K562 (cell line): ENCODE measurements around the gene PHETA1. TPM values are rescaled to one million over a fixed set of nuclear protein-coding genes. Genes with fewer than 3 reads are reported as not detected.
A peak's percentile ranks its signal among the peaks of the same experiment; 100 is the strongest.

ENCODE experiments used
- ASH1L ChIP-seq: fragments of 450-650 bp; IDR thresholded peaks from 2 replicates; pipeline ENCODE4 v1.6.1; 2018; ENCODE audit warnings: borderline replicate concordance, mild to moderate bottlenecking, low read depth; ENCODE audit not compliant: partially characterized antibody
- ETV1 ChIP-seq: fragments of 450-650 bp; conservative IDR thresholded peaks from 2 replicates; pipeline ENCODE4 v1.6.1; 2016; ENCODE audit warnings: missing genetic modification characterization, control low read depth, low read depth, missing compliant biosample characterization
- KAT7 ChIP-seq: sonication (generic); formaldehyde crosslinking; IDR thresholded peaks from 2 replicates; pipeline ENCODE4 v1.8.0; 2022; ENCODE audit warnings: missing genetic modification reagents, mild to moderate bottlenecking, borderline replicate concordance
- MCM5 ChIP-seq: fragments of 450-650 bp; IDR thresholded peaks from 2 replicates; pipeline ENCODE4 v1.6.1; 2016; ENCODE audit warnings: low read depth
- MEF2A ChIP-seq: IDR thresholded peaks from 2 replicates; pipeline ENCODE4 v1.6.1; 2011; ENCODE audit warnings: low read depth, mild to moderate bottlenecking, low read length, moderate library complexity; ENCODE audit not compliant: control insufficient read depth
- NCOR1 ChIP-seq: fragments of 450-650 bp; IDR thresholded peaks from 2 replicates; pipeline ENCODE4 v1.6.1; 2016; ENCODE audit warnings: mild to moderate bottlenecking, moderate library complexity
- NR2C1 ChIP-seq, 2 experiments: fragments of 450-650 bp; IDR thresholded peaks; 2 replicates each; pipeline ENCODE4 v1.6.1; 2017; ENCODE audit warnings: mild to moderate bottlenecking in 2 of 2, antibody characterized with exemption in 1 of 2, inconsistent platforms in 1 of 2, missing compliant biosample characterization in 1 of 2, missing genetic modification characterization in 1 of 2
- PCBP1 ChIP-seq: fragments of 200-400 bp; formaldehyde crosslinking; IDR thresholded peaks from 2 replicates; pipeline ENCODE4 v1.6.1; 2018; ENCODE audit warnings: mild to moderate bottlenecking, low read depth, low read length; ENCODE audit not compliant: poor library complexity, severe bottlenecking
- PML ChIP-seq: IDR thresholded peaks from 2 replicates; pipeline ENCODE4 v1.6.1; 2012; ENCODE audit warnings: low read length, inconsistent platforms
- RBM14 ChIP-seq: fragments of 200-400 bp; formaldehyde crosslinking; IDR thresholded peaks from 2 replicates; pipeline ENCODE4 v1.6.1; 2018; ENCODE audit warnings: low read depth, mild to moderate bottlenecking, low read length, moderate library complexity, borderline replicate concordance; ENCODE audit not compliant: insufficient read depth
- SAP30 ChIP-seq: fragments of 200-600 bp; sonication (generic); IDR thresholded peaks from 2 replicates; pipeline ENCODE4 v1.6.1; 2012; ENCODE audit warnings: borderline replicate concordance, low read depth, mild to moderate bottlenecking, moderate library complexity, low read length, control low read depth, inconsistent platforms; ENCODE audit not compliant: insufficient read depth, poor library complexity, severe bottlenecking
- SMARCE1 ChIP-seq: fragments of 450-650 bp; IDR thresholded peaks from 2 replicates; pipeline ENCODE4 v1.7.1; 2016; ENCODE audit warnings: mild to moderate bottlenecking
- TAF15 ChIP-seq: fragments of 200-400 bp; formaldehyde crosslinking; IDR thresholded peaks from 2 replicates; pipeline ENCODE4 v1.6.1; 2017; ENCODE audit warnings: mild to moderate bottlenecking, low read depth, low read length, moderate library complexity
- TCF7 ChIP-seq: sonication (generic); IDR thresholded peaks from 2 replicates; pipeline ENCODE4 v1.6.1; 2016; ENCODE audit warnings: antibody characterized with exemption, borderline replicate concordance
- TEAD2 ChIP-seq: fragments of 450-650 bp; IDR thresholded peaks from 2 replicates; pipeline ENCODE4 v1.6.1; 2016; ENCODE audit warnings: missing genetic modification characterization, control low read depth, missing compliant biosample characterization
- ZNF561 ChIP-seq: fragments of 450-650 bp; formaldehyde crosslinking; conservative IDR thresholded peaks from 2 replicates; pipeline ENCODE4 v1.4.0; 2020; ENCODE audit warnings: mild to moderate bottlenecking, moderate library complexity
- ZNF696 ChIP-seq: fragments of 250-450 bp; sonication (Bioruptor Pico); conservative IDR thresholded peaks from 2 replicates; pipeline ENCODE4 v1.4.0; 2020; ENCODE audit warnings: mild to moderate bottlenecking, moderate library complexity
- polyA plus RNA-seq, 8 experiments: library from polyadenylated mRNA; depleted of rRNA in 4 of 8; stranded (reverse) in 5 of 8; unstranded in 3 of 8; fragments of >200 nt; fragmentation: Nextera tagmentation in 2 of 8; fragmentation: Illumina TruSeq in 1 of 8; extraction: Ambion mirVana in 2 of 8; extraction: Trizol in 1 of 8; gene quantifications; 2 replicates each; pipeline versions ENCODE4 v1.2.1 to v1.2.3, GENCODE V29; 2011 to 2014; ENCODE audit warnings: inconsistent platforms in 1 of 8, missing spikeins in 1 of 8
- total RNA-seq, 7 experiments: library from RNA; depleted of rRNA in 6 of 7; stranded (reverse); fragments of >200 nt in 6 of 7; fragmentation: Illumina TruSeq in 2 of 7; extraction: Trizol in 2 of 7; gene quantifications; 2 replicates each; pipeline versions ENCODE4 v1.2.1 to v1.2.3, GENCODE V29; 2011 to 2021; ENCODE audit warnings: low replicate concordance in 1 of 7
- TF ChIP-seq, protein P1 (sequence below): sonication (generic); formaldehyde crosslinking; IDR thresholded peaks from 2 replicates; pipeline ENCODE4 v1.4.0; 2020; ENCODE audit warnings: mild to moderate bottlenecking, missing genetic modification reagents
- TF ChIP-seq, protein P2 (sequence below): fragments of 250-450 bp; sonication (Bioruptor Pico); IDR thresholded peaks from 2 replicates; pipeline ENCODE4 v1.8.0; 2021; ENCODE audit warnings: moderate library complexity, mild to moderate bottlenecking, inconsistent platforms
- TF ChIP-seq, protein P3 (sequence below): fragments of 200-800 bp; sonication (Bioruptor generic); IDR thresholded peaks from 2 replicates; pipeline ENCODE4 v1.6.1; 2016; ENCODE audit warnings: missing genetic modification characterization, missing compliant biosample characterization

The PHETA1 gene
- total and polyA plus RNA-seq, 9 of the 15 experiments (the other 6 are each of a cell fraction or from before 2014, with no cell fraction given): 0.03 to 12.4 (median 3.0) TPM

DNA sequence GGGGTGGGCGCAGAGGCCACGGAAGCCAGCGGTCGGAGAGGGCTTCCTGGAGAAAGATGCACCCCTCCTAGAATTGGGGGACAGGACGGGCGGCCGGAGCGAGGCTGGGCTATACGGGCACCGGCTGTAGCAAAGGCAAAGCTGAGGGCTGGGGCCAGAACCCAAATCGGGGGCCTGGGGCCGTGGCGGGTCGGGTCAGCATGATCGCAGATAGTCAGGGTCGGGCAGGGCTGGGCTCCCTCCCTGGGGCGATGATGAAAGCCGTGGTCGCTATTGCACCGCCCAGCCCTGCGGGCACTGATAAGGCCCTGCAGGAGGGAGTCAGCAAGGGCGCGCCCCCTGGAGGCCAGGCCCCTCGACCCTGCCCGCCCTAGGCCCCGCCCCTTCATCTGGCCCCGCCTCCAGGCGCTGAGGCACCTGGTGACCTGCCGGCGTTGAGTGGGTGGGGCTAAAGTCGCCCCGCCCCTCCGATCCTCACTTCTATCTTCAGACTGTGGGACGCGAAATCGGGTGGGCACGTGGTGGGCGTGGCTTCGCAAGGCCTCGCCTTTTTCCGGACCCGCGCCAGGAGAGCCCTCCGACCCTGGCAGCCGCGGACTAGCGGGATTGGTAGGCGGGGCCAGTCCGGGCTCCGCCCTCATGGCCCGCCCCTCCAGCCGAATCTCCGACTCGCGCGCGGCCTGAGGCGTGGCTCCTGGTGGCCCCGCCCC is 36.4 kb upstream of the PHETA1 start (continued):
- TF ChIP-seq, protein P1, sequence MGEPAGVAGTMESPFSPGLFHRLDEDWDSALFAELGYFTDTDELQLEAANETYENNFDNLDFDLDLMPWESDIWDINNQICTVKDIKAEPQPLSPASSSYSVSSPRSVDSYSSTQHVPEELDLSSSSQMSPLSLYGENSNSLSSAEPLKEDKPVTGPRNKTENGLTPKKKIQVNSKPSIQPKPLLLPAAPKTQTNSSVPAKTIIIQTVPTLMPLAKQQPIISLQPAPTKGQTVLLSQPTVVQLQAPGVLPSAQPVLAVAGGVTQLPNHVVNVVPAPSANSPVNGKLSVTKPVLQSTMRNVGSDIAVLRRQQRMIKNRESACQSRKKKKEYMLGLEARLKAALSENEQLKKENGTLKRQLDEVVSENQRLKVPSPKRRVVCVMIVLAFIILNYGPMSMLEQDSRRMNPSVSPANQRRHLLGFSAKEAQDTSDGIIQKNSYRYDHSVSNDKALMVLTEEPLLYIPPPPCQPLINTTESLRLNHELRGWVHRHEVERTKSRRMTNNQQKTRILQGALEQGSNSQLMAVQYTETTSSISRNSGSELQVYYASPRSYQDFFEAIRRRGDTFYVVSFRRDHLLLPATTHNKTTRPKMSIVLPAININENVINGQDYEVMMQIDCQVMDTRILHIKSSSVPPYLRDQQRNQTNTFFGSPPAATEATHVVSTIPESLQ (CRISPR knock-in tag): no peak
- no peak for TF ChIP-seq ASH1L
- TF ChIP-seq NR2C1 (IDR thresholded peaks at IDR 0.05): peak; percentile 72; the same call in 1 of the 2 replicates
- peak; percentile 81; the same call in 1 of the 2 replicates for TF ChIP-seq NR2C1 (tag; IDR thresholded peaks at IDR 0.05)
- TF ChIP-seq TCF7: peak; percentile 88
- TF ChIP-seq KAT7 (CRISPR knock-in tag): peak; percentile 58; the same call in 1 of the 2 replicates
- peak; percentile 69 for TF ChIP-seq PML
- TF ChIP-seq ZNF561 (CRISPR knock-in tag): no peak
- TF ChIP-seq PCBP1: peak; percentile 72
- no peak for TF ChIP-seq ZNF696 (CRISPR knock-in tag)
- TF ChIP-seq, protein P2, sequence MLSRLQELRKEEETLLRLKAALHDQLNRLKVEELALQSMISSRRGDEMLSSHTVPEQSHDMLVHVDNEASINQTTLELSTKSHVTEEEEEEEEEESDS (CRISPR knock-in tag): no peak
- TF ChIP-seq TEAD2 (tag): no peak
- peak; percentile 66; the same call in 1 of the 2 replicates for TF ChIP-seq RBM14
- no peak for TF ChIP-seq ETV1 (tag)
- no peak for TF ChIP-seq MCM5
- TF ChIP-seq, protein P3, sequence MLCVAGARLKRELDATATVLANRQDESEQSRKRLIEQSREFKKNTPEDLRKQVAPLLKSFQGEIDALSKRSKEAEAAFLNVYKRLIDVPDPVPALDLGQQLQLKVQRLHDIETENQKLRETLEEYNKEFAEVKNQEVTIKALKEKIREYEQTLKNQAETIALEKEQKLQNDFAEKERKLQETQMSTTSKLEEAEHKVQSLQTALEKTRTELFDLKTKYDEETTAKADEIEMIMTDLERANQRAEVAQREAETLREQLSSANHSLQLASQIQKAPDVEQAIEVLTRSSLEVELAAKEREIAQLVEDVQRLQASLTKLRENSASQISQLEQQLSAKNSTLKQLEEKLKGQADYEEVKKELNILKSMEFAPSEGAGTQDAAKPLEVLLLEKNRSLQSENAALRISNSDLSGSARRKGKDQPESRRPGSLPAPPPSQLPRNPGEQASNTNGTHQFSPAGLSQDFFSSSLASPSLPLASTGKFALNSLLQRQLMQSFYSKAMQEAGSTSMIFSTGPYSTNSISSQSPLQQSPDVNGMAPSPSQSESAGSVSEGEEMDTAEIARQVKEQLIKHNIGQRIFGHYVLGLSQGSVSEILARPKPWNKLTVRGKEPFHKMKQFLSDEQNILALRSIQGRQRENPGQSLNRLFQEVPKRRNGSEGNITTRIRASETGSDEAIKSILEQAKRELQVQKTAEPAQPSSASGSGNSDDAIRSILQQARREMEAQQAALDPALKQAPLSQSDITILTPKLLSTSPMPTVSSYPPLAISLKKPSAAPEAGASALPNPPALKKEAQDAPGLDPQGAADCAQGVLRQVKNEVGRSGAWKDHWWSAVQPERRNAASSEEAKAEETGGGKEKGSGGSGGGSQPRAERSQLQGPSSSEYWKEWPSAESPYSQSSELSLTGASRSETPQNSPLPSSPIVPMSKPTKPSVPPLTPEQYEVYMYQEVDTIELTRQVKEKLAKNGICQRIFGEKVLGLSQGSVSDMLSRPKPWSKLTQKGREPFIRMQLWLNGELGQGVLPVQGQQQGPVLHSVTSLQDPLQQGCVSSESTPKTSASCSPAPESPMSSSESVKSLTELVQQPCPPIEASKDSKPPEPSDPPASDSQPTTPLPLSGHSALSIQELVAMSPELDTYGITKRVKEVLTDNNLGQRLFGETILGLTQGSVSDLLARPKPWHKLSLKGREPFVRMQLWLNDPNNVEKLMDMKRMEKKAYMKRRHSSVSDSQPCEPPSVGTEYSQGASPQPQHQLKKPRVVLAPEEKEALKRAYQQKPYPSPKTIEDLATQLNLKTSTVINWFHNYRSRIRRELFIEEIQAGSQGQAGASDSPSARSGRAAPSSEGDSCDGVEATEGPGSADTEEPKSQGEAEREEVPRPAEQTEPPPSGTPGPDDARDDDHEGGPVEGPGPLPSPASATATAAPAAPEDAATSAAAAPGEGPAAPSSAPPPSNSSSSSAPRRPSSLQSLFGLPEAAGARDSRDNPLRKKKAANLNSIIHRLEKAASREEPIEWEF (CRISPR knock-in tag): no peak
- TF ChIP-seq MEF2A: no peak
- TF ChIP-seq NCOR1: peak; percentile 79
- TF ChIP-seq SMARCE1: peak; percentile 76; the same call in 1 of the 2 replicates
- no peak for TF ChIP-seq TAF15
- TF ChIP-seq SAP30: no peak
